ENCODE results near the gene CCDC88A.
"Not testable (repeated sequence)": the region's sequence is repeated elsewhere in the genome, so short reads cannot be mapped to it uniquely, and the experiment has no call there.

Gene CCDC88A

DNA sequence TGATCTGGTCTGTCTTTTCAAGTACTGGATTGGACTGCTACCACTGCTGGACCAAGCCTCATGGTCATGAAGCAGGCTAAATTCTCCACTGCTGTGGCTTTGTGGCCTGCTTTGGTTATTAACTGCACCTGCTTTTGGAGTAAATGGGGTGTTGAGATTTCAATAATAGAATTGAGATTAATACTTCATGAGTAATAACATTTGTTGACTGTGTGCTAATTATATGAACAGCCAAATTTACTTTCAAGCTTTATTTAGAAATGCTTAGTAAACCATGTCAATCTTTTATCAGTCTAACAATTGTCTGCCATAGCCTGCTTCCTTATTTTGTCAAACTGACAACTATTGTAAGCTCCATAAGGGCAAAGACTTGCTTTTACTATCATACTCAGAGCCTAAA, 123.3 kb downstream of the CCDC88A start:
- no peak for DNase-seq (ENCODE audit: low spot score)

DNA sequence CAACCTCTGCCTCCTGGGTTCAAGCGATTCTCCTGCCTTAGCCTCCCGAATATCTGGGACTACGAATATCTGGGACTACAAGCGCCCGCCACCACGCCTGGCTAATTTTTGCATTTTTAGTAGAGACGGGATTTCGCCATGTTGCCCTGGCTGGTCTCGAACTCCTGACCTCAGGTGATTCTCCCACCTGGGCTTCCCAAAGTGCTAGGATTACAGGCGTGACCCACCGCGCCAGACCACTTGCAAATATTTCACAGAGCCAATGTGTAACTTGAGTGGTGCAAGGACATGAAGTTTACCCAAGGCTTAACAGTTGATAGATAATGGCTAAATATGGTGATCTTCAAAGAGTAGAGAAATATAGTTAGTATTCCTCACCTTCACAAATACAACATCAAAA, 136.6 kb downstream of the CCDC88A start:
- no peak for DNase-seq (ENCODE audit: low spot score)

DNA sequence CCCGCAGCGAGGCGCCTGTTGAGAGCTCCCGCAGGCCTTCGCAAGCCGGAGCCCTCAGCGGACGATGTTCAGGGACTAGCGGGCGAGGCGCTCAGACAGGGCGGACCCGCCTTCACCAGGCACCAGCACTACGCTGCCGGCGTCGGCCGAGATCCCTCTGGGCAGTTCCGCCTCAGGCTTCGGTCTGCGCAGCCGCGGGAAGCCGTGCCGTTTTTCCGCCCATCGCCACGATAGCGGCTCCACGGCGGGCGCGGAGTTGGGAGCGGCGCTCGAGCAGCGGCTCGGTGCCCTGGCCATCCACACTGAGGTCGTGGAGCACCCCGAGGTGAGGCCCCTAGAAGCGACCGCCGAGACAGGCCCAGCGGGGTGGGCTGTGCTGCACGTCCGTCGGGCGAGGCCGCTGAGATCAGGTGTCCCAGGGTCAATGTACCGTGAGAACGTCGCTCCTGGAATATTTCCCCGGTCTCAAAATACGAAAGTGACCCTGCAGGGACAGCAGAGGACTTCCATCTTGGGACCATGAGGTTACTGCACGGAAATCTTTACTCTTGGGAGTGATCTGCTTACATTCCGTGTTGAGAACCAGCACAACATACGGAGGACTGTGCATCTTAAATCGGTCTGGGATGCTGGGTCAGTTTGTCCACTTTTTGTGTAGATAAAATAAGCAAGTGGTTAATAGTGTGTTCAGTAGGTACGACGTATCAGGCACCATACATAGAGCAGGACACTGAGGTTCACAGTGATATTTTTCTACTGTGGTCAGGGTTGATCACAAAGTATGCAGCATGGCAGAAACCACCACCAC, 137.3 kb downstream of the CCDC88A start:
- peak; percentile 83 for DNase-seq (ENCODE audit: low spot score)

DNA sequence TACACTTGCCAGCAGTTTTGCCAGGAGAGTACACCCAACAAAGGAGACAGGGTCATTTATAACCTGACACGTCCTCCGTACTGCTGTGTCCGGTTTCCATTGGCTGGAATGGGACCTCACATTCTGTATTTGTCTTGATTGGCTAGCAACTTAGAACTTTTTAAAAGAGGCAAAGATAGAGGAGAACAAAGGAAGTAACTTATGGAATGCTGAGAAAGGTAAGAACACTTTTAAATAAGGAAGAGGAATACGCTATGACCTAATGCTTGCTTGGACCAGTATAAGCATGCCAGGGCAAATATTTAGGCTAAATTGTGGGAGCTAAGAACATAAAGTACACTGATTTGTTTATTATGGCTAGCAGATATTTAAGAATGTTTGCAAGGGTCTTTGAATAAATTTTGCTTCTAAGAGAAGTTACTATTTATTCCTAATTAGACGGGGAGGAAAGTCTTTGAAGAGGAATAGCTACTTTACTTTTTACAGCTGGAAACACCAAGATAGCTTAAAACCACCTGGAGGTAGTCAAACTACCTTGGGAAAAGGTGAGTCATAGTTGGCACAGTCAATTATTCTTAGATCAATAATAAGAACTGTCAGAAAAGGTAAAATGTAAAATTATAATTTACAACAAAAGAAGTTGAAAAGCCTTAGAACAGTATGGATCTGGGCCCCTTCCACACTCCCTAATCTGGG, 138.7 kb downstream of the CCDC88A start:
- not testable (repeated sequence) for DNase-seq (ENCODE audit: low spot score)

DNA sequence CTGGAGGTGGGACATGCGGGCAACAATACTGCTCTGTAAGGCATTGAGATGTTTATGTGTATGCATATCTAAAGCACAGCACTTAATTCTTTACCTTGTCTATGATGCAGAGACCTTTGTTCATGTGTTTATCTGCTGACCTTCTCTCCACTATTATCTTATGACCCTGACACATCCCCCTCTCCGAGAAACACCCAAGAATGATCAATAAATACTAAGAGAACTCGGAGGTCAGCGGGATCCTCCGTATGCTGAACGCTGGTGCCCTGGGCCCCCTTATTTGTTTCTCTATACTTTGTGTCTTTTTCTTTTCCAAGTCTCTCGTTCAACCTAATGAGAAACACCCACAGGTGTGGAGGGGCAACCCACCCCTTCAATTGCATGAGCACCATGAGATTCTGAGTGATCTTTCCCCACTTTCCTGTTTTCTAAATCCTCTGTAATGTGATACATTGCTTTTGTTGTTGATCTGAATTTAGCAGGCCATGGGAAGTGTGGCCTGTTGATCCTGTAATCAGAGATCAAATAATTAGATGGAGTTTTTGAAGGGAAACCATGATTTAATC, 139.7 kb downstream of the CCDC88A start:
- not testable (repeated sequence) for DNase-seq (ENCODE audit: low spot score)

DNA sequence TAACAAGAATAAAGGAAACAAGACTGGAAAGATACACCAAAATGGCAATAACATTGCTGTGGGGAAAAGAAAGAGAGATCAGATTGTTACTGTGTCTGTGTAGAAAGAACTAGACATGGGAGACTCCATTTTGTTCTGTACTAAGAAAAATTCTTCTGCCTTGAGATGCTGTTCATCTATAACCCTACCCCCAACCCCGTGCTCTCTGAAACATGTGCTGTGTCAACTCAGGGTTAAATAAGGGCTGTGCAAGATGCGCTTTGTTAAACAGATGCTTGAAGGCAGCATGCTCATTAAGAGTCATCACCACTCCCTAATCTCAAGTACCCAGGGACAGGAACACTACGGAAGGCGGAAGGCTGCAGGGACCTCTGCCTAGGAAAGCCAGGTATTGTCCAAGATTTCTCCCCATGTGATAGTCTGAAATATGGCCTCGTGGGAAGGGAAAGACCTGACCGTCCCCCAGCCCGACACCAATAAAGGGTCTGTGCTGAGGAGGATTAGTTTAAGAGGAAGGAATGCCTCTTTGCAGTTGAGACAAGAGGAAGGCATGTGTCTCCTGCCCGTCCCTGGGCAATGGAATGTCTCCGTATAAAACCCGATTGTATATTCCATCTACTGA, 140.3 kb downstream of the CCDC88A start:
- DNase-seq (ENCODE audit: low spot score) = not testable (repeated sequence)

DNA sequence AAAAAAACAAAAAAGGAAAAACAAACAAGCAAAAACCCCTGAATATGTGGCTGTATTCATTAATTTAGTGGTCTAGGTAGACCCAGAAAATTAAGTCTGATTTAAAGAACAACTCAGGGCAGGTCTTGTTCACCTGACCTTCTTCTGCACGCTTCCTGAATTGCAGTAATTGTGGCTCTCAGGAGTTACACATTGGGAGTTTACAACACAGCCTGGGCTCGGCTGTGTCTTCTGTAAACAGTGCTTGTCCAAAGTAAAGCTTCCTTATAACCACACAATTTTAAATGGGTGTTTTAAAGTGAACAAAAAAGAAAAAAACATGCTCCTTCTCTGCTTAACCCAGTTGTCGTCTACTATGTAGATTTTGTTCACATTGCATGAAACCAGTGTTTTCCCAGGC, 142.3 kb downstream of the CCDC88A start:
- DNase-seq (ENCODE audit: low spot score) = no peak

DNA sequence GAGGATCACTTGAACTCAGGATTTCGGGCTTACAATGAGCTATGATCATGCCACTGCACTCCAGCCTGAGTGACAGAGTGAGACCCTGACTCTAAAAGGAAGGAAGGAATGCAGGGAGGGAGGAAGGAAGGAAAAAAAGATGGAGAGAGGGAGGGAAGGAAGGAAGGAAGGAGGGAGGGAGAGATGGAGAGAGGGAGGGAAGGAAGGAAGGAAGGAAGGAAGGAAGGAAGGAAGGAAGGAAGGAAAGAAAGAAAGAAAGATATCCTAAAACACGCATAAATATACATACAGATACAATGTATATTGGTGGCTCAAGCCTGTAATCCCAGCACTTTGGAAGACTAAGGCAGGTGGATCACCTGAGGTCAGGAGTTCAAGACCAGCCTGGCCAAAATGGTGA, 145.3 kb downstream of the CCDC88A start:
- not testable (repeated sequence) for DNase-seq (ENCODE audit: low spot score)

DNA sequence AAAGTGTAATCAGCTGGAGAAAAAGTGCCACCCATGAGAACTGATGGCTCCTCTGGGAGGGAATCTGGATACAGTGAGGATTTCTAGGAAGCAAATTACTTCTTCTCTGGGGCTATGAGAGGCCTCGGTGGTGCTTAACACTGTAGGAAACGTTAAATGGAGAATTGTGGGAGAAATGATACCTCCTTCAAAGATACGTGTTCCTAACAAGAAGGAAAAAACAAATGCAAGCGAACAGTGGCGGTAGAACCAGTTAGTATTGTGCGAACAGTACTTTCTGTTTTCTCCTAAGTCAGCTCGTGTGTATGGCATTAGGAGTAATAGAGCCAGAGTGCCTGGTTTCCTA, 150.0 kb downstream of the CCDC88A start:
- DNase-seq (ENCODE audit: low spot score) = peak; percentile 12

DNA sequence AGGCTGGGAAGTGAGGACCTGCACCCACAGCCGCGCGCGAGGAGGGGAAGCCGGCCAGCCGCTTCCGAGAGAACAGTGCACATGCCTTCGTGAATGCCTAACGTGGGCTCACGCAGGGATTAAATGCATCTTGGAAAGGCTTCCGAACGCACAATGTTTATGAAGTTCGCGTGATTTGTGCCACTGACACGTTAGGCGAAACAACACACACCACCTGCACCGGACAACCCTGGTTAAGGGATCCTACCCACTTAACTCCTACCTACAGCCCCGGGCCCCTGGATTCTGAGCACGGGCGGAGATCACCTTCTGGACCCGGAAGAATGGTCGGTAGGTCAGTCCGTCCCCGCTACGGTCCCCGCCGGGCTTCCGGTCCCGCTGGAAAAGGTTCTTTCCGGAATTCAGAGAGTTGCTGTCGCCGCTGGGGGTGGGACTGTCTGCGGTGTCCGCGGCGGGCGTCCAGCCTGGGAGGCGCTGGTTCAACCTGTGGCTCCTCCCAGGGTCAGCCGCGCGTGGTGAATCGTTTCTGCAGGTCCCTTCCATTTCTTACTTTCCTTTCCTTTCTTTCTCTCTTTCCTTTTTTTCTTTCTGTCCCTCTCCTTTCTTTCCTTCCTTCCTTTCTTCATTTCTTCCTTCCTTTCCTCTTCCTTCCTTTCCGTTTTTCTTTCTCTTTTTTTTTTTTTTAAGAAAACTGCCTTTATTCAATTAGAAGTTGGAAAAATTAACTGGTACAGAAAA, 150.6 kb downstream of the CCDC88A start, which contains the start of gene MTIF2:
MTIF2 (minus strand) TSS at position 325 of the 738 bp plus-strand sequence. CDS start 5,373 bp downstream, outside the sequence.
- DNase-seq (ENCODE audit: low spot score) = peak; percentile 80

DNA sequence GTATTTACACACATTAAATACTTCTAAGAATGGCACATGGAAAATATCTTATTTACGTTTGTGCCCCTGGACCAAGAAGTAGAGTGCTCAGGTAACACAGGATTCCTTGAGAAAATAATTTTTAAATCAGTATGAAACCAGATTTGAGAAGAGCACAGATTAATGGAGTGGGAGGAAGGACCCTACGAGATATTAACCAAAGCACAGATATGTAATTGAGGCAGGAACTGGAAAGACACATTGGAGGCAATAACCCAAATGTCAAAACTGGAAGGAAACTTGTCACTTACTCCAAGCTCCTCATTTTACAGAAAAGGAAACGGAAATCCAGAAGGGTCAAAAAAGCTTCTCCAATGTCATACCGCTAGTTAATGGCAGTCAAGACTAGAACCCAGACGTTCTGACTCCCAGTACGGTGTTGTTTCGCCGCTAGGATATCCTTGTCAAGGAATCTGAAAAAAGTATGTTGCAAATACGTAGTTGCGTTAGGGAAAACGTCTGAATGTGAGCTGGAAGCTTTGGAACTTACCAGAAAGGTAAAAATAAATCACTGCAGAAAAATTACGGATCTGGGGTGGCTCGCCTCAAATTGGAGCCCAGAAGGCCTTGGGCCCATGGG, 151.3 kb downstream of the CCDC88A start:
- no peak for DNase-seq (ENCODE audit: low spot score)

DNA sequence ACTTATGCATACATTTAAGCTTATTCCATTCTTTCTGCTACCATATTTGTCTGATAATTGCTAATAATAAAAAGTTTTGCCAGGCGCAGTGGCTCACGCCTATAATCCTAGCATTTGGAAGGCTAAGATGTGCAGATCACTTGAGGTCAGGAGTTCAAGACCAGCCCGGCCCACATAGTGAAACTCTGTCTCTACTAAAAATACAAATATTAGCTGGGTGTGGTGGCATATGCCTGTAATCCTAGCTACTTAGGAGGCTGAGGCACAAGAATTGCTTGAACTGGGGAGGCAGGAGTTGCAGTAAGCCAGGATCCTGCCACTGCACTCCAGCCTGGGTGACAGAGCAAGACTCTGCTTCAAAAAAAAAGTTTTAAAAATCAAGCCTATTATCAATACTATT, 160.1 kb downstream of the CCDC88A start:
- not testable (repeated sequence) for DNase-seq (ENCODE audit: low spot score)

DNA sequence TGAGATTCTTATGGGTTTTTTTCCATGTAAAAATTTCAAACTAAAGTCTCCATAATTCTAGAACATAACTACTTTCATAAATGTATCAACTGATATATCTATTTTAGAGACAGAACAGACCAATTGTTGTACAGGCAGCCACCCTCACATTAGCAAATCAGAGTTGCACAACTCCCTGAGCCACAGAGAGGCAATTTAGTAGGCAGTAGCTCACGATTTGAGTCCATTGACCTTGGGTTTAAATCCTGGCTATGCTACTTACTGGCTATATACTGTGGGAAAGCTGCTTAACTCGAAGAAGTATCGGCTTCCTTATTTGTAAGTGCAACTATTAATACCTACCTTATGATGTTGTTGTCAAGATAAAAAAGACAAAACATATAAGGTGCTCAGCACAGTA, 166.8 kb downstream of the CCDC88A start:
- no peak for DNase-seq (ENCODE audit: low spot score)

DNA sequence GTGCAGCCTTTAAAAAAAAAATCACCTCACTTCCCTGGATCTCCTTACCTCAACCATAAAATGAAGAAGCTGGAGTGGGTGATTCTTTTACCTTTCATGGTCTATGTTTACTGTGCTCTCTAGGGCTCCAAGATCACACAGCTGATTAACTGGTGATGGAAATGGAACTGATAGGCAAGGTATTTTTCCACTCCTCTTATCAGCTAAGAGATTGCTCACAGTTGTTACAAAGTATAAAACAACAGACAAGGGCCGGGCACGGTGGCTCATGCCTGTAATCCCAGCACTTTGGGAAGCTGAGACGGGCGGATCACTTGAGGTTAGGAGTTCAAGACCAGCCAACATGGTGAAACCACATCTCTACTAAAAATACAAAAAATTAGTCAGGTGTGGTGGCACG, 172.6 kb downstream of the CCDC88A start:
- DNase-seq (ENCODE audit: low spot score) = no peak

DNA sequence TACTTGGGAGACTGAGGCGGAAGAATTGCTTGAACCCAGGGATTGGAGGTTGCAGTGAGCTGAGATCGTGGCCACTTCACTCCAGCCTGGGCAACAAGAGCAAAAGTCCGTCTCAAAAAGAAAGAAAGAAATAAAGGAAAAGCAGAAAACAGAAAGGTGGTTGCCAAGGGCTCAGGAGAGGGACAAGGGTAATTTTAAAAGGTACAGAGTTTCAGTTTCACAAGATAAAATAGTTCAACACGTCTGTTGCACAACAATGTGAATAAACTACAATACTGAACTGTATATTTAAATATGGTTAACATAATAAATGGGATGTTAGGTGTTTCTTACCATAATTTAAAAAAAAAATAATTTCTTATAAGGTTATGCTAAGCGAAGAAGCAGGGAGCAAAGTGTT, 174.2 kb downstream of the CCDC88A start:
- DNase-seq (ENCODE audit: low spot score) = no peak

DNA sequence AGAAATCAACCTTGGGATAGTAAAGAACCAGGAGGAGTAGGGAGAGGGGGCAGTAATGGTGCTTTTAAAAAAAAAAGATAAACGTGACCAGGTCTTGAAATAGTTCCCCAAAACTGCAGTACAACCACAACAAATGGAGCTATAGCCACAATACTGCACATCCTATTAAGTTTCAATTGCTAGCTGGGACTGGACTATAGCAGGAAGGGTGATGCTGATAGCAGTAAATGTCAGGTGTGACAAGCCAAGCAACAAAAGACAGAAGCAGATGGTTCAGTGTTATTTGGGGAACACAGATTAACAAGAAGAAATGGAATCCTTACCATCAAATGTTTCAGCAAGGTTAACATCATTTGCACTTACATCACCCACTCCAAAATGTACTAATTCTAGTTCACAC, 177.0 kb downstream of the CCDC88A start:
- no peak for DNase-seq (ENCODE audit: low spot score)

DNA sequence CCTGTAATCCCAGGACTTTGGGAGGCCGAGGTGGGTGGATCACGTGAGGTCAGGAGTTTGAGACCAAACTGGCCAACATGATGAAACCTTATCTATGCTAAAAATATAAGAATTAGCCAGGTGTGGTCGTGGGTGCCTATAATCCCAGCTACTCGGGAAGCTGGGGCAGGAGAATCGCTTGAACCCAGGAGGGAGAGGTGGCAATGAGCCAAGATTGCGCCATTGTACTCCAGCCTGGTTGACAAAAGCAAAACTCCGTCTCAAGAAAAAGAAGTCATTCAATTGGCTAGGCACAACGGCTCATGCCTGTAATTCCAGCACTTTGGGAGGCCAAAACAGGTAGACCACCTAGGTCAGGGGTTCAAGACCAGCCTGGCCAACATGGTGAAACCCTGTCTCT, 178.1 kb downstream of the CCDC88A start:
- DNase-seq (ENCODE audit: low spot score) = not testable (repeated sequence)

DNA sequence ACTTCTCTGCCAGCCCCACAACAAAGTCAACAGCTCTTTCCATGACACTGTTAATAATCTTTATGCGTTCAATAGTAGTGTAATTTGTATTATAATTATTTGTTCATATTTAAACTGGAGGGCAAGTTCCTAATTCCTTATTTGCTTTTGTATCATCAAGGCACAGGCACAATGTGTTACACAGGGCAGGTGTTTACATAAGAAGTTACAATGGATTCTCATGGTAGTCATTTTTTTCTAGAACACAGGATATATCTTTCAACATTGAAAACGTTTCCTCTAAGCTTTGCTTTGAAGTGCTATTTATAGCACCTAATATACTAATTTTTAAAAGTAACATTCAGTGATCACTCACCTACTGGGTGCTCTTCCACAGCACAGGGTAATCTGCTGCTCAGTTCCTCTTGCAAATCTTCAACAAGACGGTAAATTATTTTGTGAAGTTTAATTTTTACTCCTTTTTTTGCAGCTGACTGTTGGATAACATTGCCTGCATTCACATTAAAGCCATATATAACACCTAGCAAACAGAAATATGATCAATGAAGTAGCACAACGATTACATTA, 179.9 kb downstream of the CCDC88A start:
- DNase-seq (ENCODE audit: low spot score) = no peak

Measured in germinal center (tissue), 1 donor.